GM12878 (cell line): ENCODE measurements around the gene GALNT18. TPM values are rescaled to one million over a fixed set of nuclear protein-coding genes. Genes with fewer than 3 reads are reported as not detected.

ENCODE experiments used
- ATAC-seq: fragments of 200-7000 bp; cut with Tn5 transposase; 3 replicates; pipeline ENCODE4 v1.9.1; 2020; ENCODE audit warnings: mild to moderate bottlenecking, moderate library complexity
- BruUV-seq: library from RNA; stranded (reverse); fragments of 400-500 nt; replicated peaks from 2 replicates; lab custom pipeline; 2021; lab: Mats Ljungman, UMichigan
- CTCF ChIA-PET: fragments of 300-600 bp; sonication (Branson Sonifier 250); formaldehyde crosslinking; extraction: SDS; loops from one replicate; lab custom pipeline; 2021; ENCODE audit warnings: inconsistent platforms; lab: Yijun Ruan, JAX
- POLR2A ChIA-PET: fragments of 350-600 bp; formaldehyde crosslinking; extraction: SDS; loops from one replicate; lab custom pipeline; 2021; ENCODE audit warnings: inconsistent platforms; lab: Charles Lee
- RAD21 ChIA-PET: fragments of 300-600 bp; sonication (Branson Sonifier 250); formaldehyde crosslinking; loops from one replicate; lab custom pipeline; 2023; ENCODE audit warnings: antibody characterized with exemption; ENCODE audit not compliant: unreplicated experiment; lab: Charles Lee
- SMC1A ChIA-PET: fragments of 300-600 bp; sonication (Branson Sonifier 250); formaldehyde crosslinking; loops from one replicate; lab custom pipeline; 2023; ENCODE audit not compliant: unreplicated experiment, uncharacterized antibody; lab: Charles Lee
- DNase-seq: peaks from one replicate; pipeline ENCODE4 v3.0.0-alpha.2; 2011; ENCODE audit warnings: low read depth, low spot score
- FAIRE-seq: peaks from 3 replicates; lab custom pipeline; 2011; peaks lifted over from hg19 to GRCh38; lab: Jason Lieb, UNC
- H2AFZ ChIP-seq: 2 replicates; pipeline ENCODE4 v1.6.0; 2011; ENCODE audit warnings: low read depth, low read length, control low read depth; ENCODE audit not compliant: control insufficient read depth
- H3K27ac ChIP-seq: 2 replicates; pipeline ENCODE4 v1.5.1; 2011; ENCODE audit warnings: control low read depth; ENCODE audit not compliant: control insufficient read depth, insufficient read depth
- H3K27me3 ChIP-seq, 2 experiments: replicated peaks in 1 of 2; 2 replicates each; pipeline versions ENCODE4 v1.6.0 to v1.6.1; 2011; ENCODE audit warnings: low read length in 1 of 2; ENCODE audit not compliant: control insufficient read depth in 2 of 2, insufficient read depth in 2 of 2
- H3K36me3 ChIP-seq, 2 experiments: 2 replicates each; pipeline ENCODE4 v1.5.1; 2011; ENCODE audit warnings: low read length in 1 of 2; ENCODE audit not compliant: control insufficient read depth in 2 of 2, insufficient read depth in 2 of 2
- H3K4me1 ChIP-seq: 2 replicates; pipeline ENCODE4 v1.6.1; 2011; ENCODE audit warnings: mild to moderate bottlenecking, low read length, moderate library complexity, mixed read lengths; ENCODE audit not compliant: control insufficient read depth, insufficient read depth
- H3K4me2 ChIP-seq: 2 replicates; pipeline ENCODE4 v1.6.0; 2011; ENCODE audit warnings: control low read depth; ENCODE audit not compliant: control insufficient read depth, insufficient read depth
- H3K4me3 ChIP-seq: fragments of 200-600 bp; sonication (generic); 2 replicates; pipeline ENCODE4 v1.5.1; 2016
- H3K79me2 ChIP-seq: 2 replicates; pipeline ENCODE4 v1.6.0; 2011; ENCODE audit warnings: low read length; ENCODE audit not compliant: control insufficient read depth, insufficient read depth
- H3K9ac ChIP-seq: 2 replicates; pipeline ENCODE4 v1.8.0; 2011; ENCODE audit warnings: low read length, control low read depth, mixed read lengths; ENCODE audit not compliant: control insufficient read depth, insufficient read depth
- H3K9me3 ChIP-seq: replicated peaks from 3 replicates; pipeline ENCODE4 v1.5.1; 2011; ENCODE audit warnings: mild to moderate bottlenecking, low read length; ENCODE audit not compliant: control insufficient read depth, insufficient read depth
- H4K20me1 ChIP-seq: 2 replicates; pipeline ENCODE4 v1.6.0; 2011; ENCODE audit not compliant: control insufficient read depth, insufficient read depth
- ATF7 ChIP-seq: fragments of 450-650 bp; IDR thresholded peaks from 2 replicates; pipeline ENCODE4 v1.6.1; 2016; ENCODE audit warnings: low read depth, mild to moderate bottlenecking
- EGR1 ChIP-seq, 2 experiments: IDR thresholded peaks; 1 replicate in 1 of 2; 2 replicates in 1 of 2; pipeline ENCODE4 v1.6.1; 2011 to 2012; ENCODE audit warnings: low read depth in 2 of 2, low read length in 2 of 2, borderline replicate concordance in 1 of 2, mild to moderate bottlenecking in 1 of 2, moderate library complexity in 1 of 2
- HDGF ChIP-seq: fragments of 450-650 bp; IDR thresholded peaks from 2 replicates; pipeline ENCODE4 v1.6.1; 2016; ENCODE audit warnings: antibody characterized with exemption
- MTA2 ChIP-seq: fragments of 450-650 bp; IDR thresholded peaks from 2 replicates; pipeline ENCODE4 v1.6.1; 2016; ENCODE audit warnings: low read depth, mild to moderate bottlenecking, moderate library complexity
- NRF1 ChIP-seq: conservative IDR thresholded peaks from 2 replicates; pipeline ENCODE4 v1.6.1; 2011; ENCODE audit warnings: mild to moderate bottlenecking, low read depth, low read length, improper control_type of control experiment
- PKNOX1 ChIP-seq: fragments of 450-650 bp; IDR thresholded peaks from 2 replicates; pipeline ENCODE4 v1.6.1; 2016; ENCODE audit warnings: mild to moderate bottlenecking
- PRDM15 ChIP-seq: fragments of 450-650 bp; formaldehyde crosslinking; IDR thresholded peaks from 2 replicates; pipeline ENCODE4 v1.4.0; 2020; ENCODE audit warnings: mild to moderate bottlenecking, moderate library complexity
- SUZ12 ChIP-seq: fragments of 200-600 bp; sonication (generic); IDR thresholded peaks from one replicate; pipeline ENCODE4 v1.6.1; 2018; ENCODE audit warnings: antibody characterized with exemption, mild to moderate bottlenecking; ENCODE audit not compliant: unreplicated experiment
- YBX1 ChIP-seq: fragments of 450-650 bp; IDR thresholded peaks from 2 replicates; pipeline ENCODE4 v1.6.1; 2016; ENCODE audit warnings: antibody characterized with exemption
- ZBTB4 ChIP-seq: fragments of 450-650 bp; formaldehyde crosslinking; IDR thresholded peaks from 2 replicates; pipeline ENCODE4 v1.4.0; 2022; ENCODE audit warnings: mild to moderate bottlenecking, moderate library complexity
- WGBS: methylation state at CpG from one replicate; pipeline ENCODE4 v1.1.6; 2016; ENCODE audit warnings: low lambda C conversion rate; ENCODE audit not compliant: insufficient replicate concordance, insufficient coverage; ENCODE audit errors: missing lambda C conversion rate; 5-methylcytosine and 5-hydroxymethylcytosine counted together
- in situ Hi-C: fragments of 300-500 bp; cut with MboI; formaldehyde crosslinking; loops from 9 replicates; pipeline ENCODE4 v1.14.3; 2018; ENCODE audit warnings: mixed read lengths
- intact Hi-C: fragments of 100-400 bp; cut with micrococcal nuclease; formaldehyde crosslinking; loops from one replicate; pipeline ENCODE4 v1.14.2; 2022; ENCODE audit not compliant: unreplicated experiment
- polyA plus RNA-seq, 11 experiments: library from polyadenylated mRNA; depleted of rRNA in 4 of 11; unstranded in 6 of 11; stranded (reverse) in 5 of 11; fragments of >200 nt; fragmentation: Nextera tagmentation in 4 of 11; fragmentation: Illumina TruSeq in 1 of 11; extraction: Ambion mirVana in 4 of 11; extraction: Trizol in 1 of 11; gene quantifications; 1 replicate in 1 of 11; 2 replicates in 10 of 11; pipeline versions ENCODE4 v1.2.1 to v1.2.3, GENCODE V29; 2011 to 2016; ENCODE audit warnings: inconsistent platforms in 2 of 11, missing spikeins in 2 of 11, low read depth in 1 of 11
- total RNA-seq, 4 experiments: library from RNA; depleted of rRNA in 3 of 4; stranded (reverse); fragments of >200 nt in 3 of 4; fragmentation: Illumina TruSeq in 1 of 4; extraction: Trizol in 1 of 4; gene quantifications; 2 replicates each; pipeline versions ENCODE4 v1.2.1 to v1.2.3, GENCODE V29; 2013 to 2021

GALNT18 gene
- total and polyA plus RNA-seq, 10 of the 15 experiments (the other 5 are each of a cell fraction or from before 2014, with no cell fraction given) = 1.2 to 14.2 (median 6.3) TPM

- no TSS peak for BruUV-seq
- no peaks in the 10 kb centered on the region for H3K27me3 ChIP-seq
- TF ChIP-seq ZBTB4 (CRISPR knock-in tag) (no peak), SUZ12 (no peak), MTA2 (no peak), EGR1 (IDR thresholded peaks at IDR 0.05; ENCODE audit: borderline replicate concordance in 1 of 2, low read depth in 2 of 2, low read length in 2 of 2) (no peak), NRF1 (no peak), HDGF (no peak), YBX1 (no peak), PKNOX1 (no peak), ATF7 (no peak), PRDM15 (CRISPR knock-in tag) (no peak)
- TF ChIP-seq, all 136 proteins: peak for 0
- no peak for FAIRE-seq
- CTCF ChIA-PET = no interaction called here
- Histone ChIP-seq H3K9me3 (no peaks in the 10 kb centered on the region), H3K36me3 (no peaks in the 10 kb centered on the region; a peak in 2 of 4 replicates), H3K4me2 (no peak overlapping the region), H3K27ac (no peak overlapping the region), H2AFZ (no peak overlapping the region), H3K4me3 (no peak overlapping the region), H4K20me1 (no peaks in the 10 kb centered on the region; the same call in none of the 2 replicates), H3K9ac (no peak overlapping the region), H3K4me1 (no peaks in the 10 kb centered on the region), H3K79me2 (no peaks in the 10 kb centered on the region)
- DNase-seq = no peak
- intact Hi-C loops = no loop called here
- RAD21 ChIA-PET = no interaction called here
- SMC1A ChIA-PET = no interaction called here
- WGBS = 47% methylated on average over 5 of the region's 5 CpGs
- in situ Hi-C loops = no loop called here
- POLR2A ChIA-PET = no interaction called here
- no peak for ATAC-seq
These were observed 194.3 kb downstream of the GALNT18 start for GRCh38 chr11:11427542-11427941.
